CD4-positive, alpha-beta T cell treated with Interleukin-1 beta for 1 hour (primary cell): ENCODE measurements around the gene REEP6.
"Not testable (repeated sequence)": the region's sequence is repeated elsewhere in the genome, so short reads cannot be mapped to it uniquely, and the experiment has no call there.

Experiments used
- DNase-seq, 2 donors: peaks; one replicate each; pipeline ENCODE4 v3.0.0-alpha.2; 2020 to 2022

Gene REEP6

DNA sequence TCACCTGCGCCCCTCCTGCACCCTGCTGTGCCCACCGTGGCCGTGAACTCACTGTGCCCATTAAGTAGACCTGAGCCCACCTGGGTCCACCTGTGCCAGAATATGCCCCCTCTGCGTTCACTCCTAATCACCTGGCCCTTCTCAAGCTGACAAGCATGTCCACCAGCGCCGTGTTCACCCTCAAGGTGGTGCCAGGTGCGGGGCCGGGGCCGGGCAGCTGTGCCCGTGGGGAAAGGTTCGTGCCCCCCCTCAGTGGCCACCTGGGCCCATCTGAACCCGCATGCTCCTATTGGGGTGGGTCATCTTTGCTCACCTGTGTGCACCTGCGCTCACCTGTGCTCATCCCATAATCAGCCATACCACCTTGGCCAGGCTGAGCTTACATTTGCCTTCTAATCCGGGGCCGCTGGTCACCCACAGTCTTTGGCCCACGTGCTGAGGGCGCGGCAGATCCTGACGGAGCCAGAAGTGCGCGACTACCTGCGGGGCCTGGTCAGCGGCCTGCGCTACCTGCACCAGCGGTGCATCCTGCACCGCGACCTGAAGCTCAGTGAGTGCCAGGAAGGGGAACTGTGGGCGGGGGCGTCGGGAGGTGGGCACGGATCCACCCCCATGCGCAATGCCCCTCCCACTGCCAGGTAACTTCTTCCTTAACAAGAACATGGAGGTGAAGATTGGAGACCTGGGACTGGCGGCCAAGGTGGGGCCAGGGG is 35.2 kb downstream of the REEP6 start:
- DNase-seq: no peak

DNA sequence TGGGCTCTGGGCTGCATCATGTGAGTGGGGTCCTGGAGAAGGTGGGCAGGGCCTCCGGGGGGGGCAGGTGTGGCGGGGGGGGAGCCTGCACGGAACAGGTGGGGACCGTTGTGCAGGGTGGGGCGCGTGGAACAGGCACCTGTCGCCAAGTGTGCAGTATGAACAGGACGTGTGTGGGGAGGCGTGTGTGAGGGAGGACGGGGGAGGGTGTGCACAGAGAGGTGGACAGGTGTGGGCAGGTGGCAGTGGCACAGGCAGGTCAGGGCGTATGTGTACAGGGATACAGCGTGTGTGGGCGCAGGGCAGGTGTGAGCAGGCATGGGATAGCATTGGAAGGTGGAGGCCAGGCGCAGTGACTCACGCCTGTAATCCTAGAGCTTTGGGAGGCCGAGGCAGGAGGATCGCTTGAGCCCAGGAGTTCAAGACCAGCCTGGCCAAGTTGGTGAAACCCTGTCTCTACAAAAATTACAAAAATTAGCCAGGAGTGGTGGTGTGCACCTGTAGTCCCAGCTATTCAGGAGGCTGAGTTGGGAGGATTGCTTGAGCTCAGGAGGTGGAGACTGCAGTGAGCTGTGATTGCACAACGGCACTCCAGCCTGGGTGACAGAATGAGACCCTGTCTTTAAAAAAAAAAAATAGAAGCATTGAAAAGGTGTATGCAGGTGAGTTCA is 36.1 kb downstream of the REEP6 start:
- no peak for DNase-seq

DNA sequence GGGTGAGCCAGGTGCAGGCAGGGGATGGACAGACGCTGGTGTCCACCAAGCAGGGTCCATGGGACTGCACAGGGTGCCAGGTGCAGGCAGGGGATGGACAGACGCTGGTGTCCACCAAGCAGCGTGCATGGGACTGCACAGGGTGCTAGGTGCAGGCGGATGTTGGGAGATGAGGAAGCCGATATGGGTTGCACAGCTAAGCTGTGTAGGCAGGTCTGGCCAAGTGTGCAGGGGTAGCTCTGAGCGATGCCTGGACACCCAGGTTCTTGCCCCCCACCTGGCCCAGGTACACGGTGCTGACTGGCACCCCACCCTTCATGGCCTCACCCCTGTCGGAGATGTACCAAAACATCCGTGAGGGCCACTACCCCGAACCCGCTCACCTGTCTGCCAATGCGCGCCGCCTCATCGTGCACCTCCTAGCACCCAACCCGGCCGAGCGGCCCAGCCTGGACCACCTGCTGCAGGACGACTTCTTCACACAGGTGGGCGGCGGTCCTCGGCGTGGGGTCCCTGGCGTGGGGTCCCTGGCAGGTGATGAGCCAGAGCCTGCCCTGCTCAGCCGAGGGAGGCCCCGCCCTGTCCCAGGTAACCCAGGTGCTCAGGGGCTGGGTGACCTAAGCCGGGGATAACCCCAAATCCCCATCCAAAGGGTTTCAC is 36.8 kb downstream of the REEP6 start:
- DNase-seq: no peak

DNA sequence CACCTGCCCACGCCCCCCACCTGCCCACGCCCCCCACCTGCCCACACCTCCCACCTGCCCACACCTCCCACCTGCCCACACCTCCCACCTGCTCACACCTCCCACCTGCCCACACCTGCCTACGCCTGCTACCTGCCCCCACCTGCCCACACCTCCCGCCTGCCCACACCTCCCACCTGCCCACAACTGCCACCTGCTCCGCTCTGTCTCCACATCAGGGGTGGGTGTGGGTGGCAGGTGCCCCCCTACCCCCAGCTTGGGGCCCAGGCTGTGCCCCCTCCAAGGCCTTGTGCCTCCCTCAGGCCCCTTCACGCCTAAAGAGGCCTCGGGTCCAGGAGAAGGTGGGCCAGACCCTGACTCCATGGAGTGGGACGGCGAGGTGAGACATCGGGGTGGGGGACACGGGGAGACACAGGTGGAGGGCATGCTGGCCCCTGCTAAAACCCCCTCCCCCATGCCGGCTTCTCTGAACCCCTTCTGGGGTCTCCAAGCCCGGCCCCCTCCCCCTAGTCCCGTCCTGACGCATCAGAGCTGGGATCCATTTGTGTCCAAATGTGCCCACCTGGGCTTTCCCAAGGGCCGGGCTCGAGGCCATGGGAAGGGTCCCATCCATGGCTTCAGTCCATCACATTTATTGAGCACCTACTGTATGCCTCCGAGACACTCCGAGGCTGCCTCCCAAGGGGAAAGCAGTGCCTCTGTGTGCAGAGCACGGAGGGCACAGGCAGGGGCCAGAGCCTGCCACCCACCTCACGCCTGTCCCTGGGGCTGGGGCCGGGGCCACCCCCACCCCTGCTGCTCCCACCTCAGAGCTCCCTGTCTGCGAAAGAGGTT is 37.8 kb downstream of the REEP6 start:
- DNase-seq: no peak

DNA sequence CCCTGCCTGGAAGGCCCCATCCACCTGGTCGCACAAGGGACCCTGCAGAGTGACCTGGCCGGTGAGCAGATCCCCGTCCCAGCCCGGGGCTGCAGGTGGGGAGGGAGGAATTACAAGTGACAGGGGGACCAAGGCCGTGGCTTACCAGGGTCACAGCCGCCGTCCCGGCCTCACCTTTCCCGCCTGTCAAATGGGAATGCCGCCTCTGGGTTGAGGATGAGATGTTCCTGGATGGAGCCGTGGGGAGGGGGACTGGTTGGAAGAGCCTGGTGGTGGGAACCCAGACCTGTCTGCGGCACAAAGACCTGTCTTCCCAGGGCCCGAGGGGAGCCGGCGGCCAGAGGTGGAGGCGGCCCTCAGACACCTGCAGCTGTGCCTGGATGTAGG is 38.4 kb downstream of the REEP6 start:
- no peak for DNase-seq

DNA sequence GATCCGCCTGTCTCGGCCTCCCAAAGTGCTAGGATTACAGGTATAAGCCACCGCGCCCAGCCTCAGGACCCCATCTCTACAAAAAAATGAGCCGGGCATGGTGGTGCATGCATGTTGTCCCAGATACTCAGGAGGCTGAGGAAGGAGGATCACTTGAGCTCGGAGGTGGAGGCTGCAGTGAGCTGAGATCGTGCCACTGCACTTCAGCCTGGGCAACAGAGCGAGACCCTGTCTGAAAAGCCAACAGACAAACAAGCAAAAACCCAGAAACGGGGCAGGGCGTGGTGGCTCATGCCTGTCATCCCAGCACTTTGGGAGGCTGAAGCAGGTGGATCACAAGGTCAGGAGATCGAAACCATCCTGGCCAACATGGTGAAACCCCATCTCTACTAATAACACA is 39.9 kb downstream of the REEP6 start:
- DNase-seq: not testable (repeated sequence)

DNA sequence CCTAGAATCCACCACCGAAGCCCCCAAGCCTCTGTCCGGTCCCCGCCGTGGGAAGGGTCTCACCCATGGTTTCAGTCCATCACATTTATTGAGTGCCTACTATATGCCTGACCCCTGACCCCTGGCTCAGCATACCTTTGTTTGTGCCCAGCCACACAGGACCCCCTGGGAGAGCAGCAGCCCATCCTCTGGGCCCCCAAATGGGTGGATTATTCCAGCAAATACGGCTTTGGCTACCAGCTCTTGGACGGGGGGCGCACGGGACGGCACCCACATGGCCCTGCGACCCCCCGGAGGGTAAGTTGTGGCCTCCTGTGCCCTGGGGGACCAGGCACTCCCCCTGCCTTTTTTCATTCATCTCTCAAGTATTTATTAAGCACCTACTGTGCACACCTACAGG is 40.6 kb downstream of the REEP6 start:
- no peak for DNase-seq

DNA sequence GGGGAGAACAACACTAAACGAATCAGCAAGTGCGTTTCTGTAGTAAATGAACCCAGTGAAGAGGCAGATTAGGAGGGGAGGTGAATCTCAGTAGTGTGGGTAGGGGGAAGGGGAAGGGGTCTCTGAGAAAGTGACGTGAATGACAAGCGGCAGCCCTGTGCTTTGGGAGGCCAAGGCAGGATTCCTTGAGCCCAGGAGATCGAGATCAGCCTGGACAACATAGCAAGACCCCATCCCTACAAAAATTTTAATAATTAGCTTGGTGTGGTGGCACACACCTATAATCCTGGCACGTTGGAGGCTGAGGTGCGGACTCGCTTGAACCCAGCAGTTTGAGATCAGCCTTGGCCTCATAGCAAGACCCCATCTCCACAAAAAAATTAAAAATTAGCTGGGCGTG is 41.0 kb downstream of the REEP6 start:
- DNase-seq: no peak

DNA sequence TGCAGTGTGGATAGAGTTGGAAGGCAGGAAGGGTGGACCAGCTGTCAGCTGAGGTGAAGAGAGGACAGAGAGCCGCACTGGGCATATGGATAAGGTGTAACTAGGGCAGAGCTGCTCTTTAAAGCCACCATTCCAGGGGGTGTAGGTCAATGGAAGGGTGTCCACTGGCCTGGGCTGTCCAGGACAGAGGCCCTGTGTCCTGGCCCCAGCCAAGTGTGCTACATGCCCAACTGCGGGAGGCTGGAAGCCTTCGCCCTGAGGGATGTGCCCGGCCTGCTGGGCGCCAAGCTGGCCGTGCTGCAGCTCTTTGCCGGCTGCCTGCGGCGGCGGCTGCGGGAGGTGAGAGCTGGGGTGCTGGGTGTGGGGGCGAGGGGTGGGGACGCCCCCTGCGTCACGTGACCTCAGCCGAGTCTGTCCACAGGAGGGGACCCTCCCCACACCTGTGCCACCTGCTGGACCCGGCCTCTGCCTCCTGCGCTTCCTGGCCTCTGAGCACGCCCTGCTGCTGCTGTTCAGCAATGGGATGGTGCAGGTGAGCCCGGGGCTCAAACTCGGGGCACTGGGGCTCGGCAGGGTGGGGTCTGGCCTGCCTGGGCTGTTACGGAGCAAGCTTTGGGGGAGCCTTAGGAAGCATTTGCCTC is 42.6 kb downstream of the REEP6 start:
- DNase-seq: no peak

DNA sequence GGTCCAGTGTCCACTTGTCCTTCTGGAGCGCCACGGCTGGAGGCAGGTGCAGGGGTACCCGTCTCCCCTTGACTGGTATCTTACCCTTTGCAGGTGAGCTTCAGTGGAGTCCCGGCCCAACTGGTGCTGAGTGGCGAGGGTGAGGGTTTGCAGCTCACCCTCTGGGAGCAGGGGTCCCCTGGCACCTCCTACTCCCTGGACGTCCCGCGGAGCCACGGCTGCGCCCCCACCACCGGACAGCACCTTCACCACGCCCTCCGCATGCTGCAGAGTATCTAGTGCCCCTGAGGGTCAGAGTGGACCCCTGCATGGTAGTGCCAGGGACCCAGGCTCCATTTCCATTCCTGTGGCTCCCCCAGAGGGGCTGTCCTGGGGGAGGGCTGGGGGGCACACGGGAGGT is 44.0 kb downstream of the REEP6 start:
- no peak for DNase-seq

DNA sequence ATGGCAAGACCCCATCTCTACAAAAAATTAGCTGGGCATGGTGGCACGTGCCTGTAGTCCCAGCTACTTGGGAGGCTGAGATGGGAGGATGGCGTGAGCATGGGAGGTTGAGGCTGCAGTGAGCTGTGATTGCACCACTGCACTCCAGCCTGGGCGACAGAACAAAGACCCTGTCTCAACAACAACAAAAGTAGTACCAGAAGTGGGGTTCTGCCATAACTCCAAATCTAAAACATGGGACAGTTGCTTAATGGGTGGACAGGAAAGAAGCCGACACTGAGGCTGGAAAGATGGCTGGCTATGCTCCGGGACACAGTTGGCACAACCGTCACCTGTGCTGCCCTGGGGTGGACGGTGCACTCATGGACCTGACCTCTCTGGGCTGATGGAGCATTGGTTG is 44.7 kb downstream of the REEP6 start:
- DNase-seq: not testable (repeated sequence)

DNA sequence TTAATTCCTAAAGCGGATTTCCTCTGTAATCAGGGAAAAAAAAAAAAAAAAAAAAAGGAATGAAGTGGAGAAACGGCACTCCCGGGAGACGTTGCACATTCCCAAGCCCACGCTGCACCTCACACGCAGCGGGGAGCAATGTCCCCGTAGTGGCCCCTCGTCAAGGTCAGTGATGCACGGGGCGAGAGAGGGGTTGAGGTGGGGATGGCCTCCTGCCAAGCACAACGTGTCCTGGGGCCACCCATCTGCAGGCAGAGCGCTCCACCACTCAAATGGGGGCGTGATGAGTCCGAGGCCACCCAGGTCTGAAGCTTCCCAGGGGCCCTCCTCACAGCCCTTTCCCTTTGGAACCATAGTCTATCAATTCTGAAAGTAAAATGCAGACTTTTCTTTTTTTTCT is 48.0 kb downstream of the REEP6 start:
- no peak for DNase-seq

DNA sequence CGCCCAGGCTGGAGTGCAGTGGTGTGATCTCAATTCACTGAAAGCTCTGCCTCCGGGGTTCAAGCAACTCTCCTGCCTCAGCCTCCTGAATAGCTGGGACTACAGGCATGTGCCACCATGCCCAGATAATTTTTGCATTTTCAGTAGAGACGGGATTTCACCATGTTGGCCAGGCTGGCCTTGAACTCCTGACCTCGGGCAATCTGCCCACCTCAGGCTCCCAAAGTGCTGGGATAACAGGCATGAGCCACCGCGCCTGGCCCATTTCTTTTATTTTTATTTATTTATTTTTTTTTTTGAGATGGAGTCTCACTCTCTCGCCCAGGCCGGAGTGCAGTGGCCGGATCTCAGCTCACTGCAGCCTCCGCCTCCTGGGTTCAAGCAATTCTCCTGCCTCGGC is 48.8 kb downstream of the REEP6 start:
- DNase-seq: not testable (repeated sequence)

DNA sequence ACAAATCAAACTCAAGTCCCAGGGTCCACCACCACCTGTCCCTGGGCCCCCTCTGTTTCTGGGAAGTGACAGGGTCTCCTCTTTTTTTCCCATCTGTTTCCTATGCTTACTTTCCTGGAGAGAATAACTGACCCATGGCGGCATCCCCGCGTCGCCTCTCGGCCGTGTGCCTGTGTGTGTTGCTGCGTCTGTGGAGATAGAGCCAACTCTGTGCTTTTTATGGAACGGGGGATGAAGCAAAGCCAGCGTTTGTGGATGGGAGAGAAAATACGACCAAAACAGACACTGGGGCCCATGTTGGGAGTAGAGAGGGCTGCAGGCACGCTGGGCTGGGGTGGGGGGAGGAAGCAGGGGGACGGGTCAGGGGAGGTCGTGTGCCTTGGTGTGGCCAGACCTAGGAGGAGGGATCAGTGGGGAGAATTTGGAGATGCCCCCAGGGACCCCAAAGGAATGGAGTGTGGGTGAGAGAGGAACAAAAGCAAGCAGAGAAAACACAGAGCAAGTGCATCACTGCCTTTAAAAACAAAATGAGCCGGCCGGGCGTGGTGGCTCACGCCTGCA is 49.5 kb downstream of the REEP6 start:
- DNase-seq: no peak
